ENCODE measurements around the gene FCRL6. TPM values are rescaled to one million over a fixed set of nuclear protein-coding genes. Genes with fewer than 3 reads are reported as not detected.
A peak's percentile ranks its signal among the peaks of the same experiment; 100 is the strongest.

FCRL6 gene
- total and polyA plus RNA-seq, 12 donors = 0.12 to 3.0 (median 0.87) TPM; not detected in 9

GRCh38 chr1:159804924-159805323 lies 2.8 kb downstream of the FCRL6 start:
- Histone ChIP-seq H3K27ac (no peak overlapping the region), H3K36me3 (no peaks in the 10 kb centered on the region), H3K4me1 (peaks cover 0 to 32% (median 0%) of the 10 kb centered on the region in 9 donors), H3K9me3 (no peaks in the 10 kb centered on the region), H3K27me3 (no peaks in the 10 kb centered on the region), H3K4me3 (no peak overlapping the region)
- DNase-seq = no peak
- intact Hi-C loops (cut with DNase I) = loop anchor here in 4 of 10 donors (5.0 to 10.0 kb wide), 3 partner anchors 142 to 207 kb away; partner anchors contain the start of gene IGSF9 (in 2 of the 4)
- ATAC-seq = no peak
- TF ChIP-seq CTCF (IDR thresholded peaks at IDR 0.05) = no peak
- WGBS, 2 donors = 25 to 39% methylated on average over 2 of the region's 2 CpGs

- intact Hi-C loops (cut with DNase I) = no loop called here
- Histone ChIP-seq H3K4me3 (no peak overlapping the region), H3K27me3 (peaks cover 0 to 2% (median 0%) of the 10 kb centered on the region in 7 donors), H3K9me3 (no peaks in the 10 kb centered on the region), H3K4me1 (no peaks in the 10 kb centered on the region), H3K27ac (no peak overlapping the region), H3K36me3 (no peaks in the 10 kb centered on the region)
- ATAC-seq (no peak), DNase-seq (no peak)
- WGBS, 2 donors = 93 to 97% methylated on average over 8 of the region's 8 CpGs
- TF ChIP-seq CTCF (IDR thresholded peaks at IDR 0.05) = no peak
Measured at GRCh38 chr1:159815926-159816325, 13.8 kb downstream of the FCRL6 start.

- H3K36me3 ChIP-seq = no peaks in the 10 kb centered on the region
- TF ChIP-seq CTCF (IDR thresholded peaks at IDR 0.05) = no peak
- H3K9me3 ChIP-seq = no peaks in the 10 kb centered on the region
- intact Hi-C loops (cut with DNase I) = no loop called here
- WGBS, 2 donors = 87 to 92% methylated on average over 11 of the region's 11 CpGs
- no peak overlapping the region for H3K27ac ChIP-seq
- peaks cover 0 to 15% (median 5%) of the 10 kb centered on the region in 7 donors for H3K27me3 ChIP-seq
- no peak for DNase-seq
- no peaks in the 10 kb centered on the region for H3K4me1 ChIP-seq
- ATAC-seq = no peak
- no peak overlapping the region for H3K4me3 ChIP-seq
Measured at GRCh38 chr1:159817276-159818041, 15.3 kb downstream of the FCRL6 start.

- 51 to 76% methylated on average over 9 of the region's 9 CpGs for WGBS, 2 donors
- Histone ChIP-seq H3K27me3 (peaks cover 0 to 30% (median 13%) of the 10 kb centered on the region in 7 donors), H3K4me1 (peaks cover 0 to 29% (median 0%) of the 10 kb centered on the region in 9 donors), H3K9me3 (no peaks in the 10 kb centered on the region), H3K27ac (no peak overlapping the region), H3K36me3 (no peaks in the 10 kb centered on the region), H3K4me3 (no peak overlapping the region)
- peak in 4 of 8 donors; percentile 33 to 79 (median 54) for ATAC-seq
- TF ChIP-seq CTCF (IDR thresholded peaks at IDR 0.05) = no peak
- no peak for DNase-seq
- intact Hi-C loops (cut with DNase I) = loop anchor here in 1 of 10 donors (5.0 kb wide), 1 partner anchor 51 kb away; no protein-coding TSS in a partner anchor
Measured at GRCh38 chr1:159821171-159821867, 19.2 kb downstream of the FCRL6 start.

All from heart right ventricle (tissue), 16 donors.